GM10266 (cell line): Measurements from ENCODE around the gene STAT6.

Experiments used
- DNase-seq: peaks from one replicate; pipeline ENCODE4 v3.0.0; 2012; ENCODE audit errors: extremely low spot score
- CTCF ChIP-seq: IDR thresholded peaks from 2 replicates; pipeline ENCODE4 v1.5.1; 2012; ENCODE audit warnings: mild to moderate bottlenecking, low read depth; ENCODE audit not compliant: control insufficient read depth, insufficient read depth; ENCODE audit errors: missing control alignments

The STAT6 gene

GRCh38 chr12:57151741-57152630 lies 40.8 kb upstream of the STAT6 start:
- no peak for DNase-seq
- no peak for TF ChIP-seq CTCF

- no peak for DNase-seq
- TF ChIP-seq CTCF, result no peak
These were observed 39.3 kb upstream of the STAT6 start for GRCh38 chr12:57150400-57151000.

DNA sequence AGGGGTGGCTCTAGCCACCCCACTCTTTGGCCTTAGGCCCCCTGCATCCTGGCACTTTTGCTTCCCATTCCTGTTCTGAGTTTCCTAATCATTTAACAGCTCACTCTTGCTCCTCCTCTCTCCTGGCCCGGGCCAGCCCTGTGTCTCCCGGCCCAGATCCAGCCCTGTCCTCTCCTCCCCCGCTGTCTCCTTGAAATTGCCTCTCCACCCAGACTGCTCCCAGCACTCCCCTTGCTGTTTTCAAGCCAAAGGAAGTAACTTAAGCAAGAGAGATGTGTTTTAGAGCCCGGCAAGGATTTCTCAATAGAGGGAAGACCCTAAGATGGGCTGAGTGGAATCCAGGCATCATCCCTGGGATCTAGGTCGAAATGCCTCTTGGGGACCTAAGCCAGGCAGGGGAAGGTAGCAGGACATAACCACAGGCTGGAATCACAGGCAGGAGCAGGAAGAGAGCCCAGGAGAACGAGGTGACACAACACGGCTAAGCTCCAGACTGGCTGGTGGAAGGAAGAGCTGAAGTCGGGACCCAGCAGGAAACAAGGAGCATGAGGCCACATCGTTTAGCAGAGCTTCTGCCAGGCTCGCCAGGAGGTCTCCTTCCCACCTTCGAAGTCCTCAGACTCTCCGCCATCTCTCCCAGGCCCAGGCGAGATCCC lies 38.2 kb upstream of the STAT6 start:
- no peak for DNase-seq
- TF ChIP-seq CTCF, result no peak

DNA sequence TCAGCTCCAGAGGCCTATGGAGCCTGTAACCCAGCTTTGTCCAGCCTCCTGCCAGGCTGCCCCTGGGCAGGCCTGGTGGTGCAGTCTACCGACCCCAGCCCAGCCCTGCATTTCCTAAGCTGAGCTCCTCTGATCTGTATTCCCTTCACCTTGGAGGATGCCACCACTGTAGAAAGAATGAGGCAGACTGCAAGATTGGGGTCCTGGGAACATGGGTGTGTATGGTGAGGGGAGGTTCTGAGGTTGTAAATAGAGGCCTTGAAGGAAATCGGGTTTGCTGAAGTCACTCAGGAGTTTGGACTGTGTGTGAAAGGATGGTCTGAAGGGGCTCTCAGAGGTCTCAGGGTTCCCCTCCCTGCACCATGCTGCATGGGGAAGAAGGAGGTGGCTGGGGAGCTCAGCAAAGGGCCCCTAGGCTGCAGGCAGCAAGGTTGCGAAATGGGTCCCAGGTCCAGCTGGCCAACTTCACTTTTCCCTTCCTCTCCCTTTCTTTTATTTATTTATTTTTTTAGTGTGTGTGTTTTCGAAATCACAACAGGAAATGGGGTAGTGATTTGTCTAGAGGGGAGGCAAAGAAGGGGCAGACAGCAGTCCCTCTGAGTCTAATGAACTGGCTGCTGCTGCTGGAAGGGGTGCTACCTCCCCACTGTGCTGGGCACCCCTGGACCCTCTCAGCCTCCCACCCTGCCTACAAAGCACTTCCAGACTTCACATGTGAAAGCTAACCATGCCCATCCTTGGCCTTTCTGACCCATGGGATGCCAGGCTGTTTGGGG lies 37.5 kb upstream of the STAT6 start:
- no peak for DNase-seq
- no peak for TF ChIP-seq CTCF

GRCh38 chr12:57146961-57147944 lies 36.1 kb upstream of the STAT6 start, which contains the start of gene LRP1-AS:
Gene LRP1-AS (minus strand): TSS chr12:57147619.
- TF ChIP-seq CTCF, result no peak
- no peak for DNase-seq

GRCh38 chr12:57146092-57146491 lies 34.9 kb upstream of the STAT6 start:
- DNase-seq, result no peak
- no peak for TF ChIP-seq CTCF
